Neural crest cell (in vitro differentiated cells): ENCODE measurements around the gene RSBN1L. TPM values are rescaled to one million over a fixed set of nuclear protein-coding genes. Genes with fewer than 3 reads are reported as not detected.

Experiments
- DNase-seq: peaks from one replicate; pipeline ENCODE4 v3.0.0; 2021; ENCODE audit warnings: low read depth, mixed read lengths, low spot score
- H3K27ac Mint-ChIP-seq: one replicate; pipeline ENCODE4 v1.8.0; 2021; ENCODE audit warnings: mild to moderate bottlenecking, mixed read lengths; ENCODE audit not compliant: unreplicated experiment
- H3K27me3 Mint-ChIP-seq: 2 replicates; pipeline ENCODE4 v1.8.0; 2021; ENCODE audit warnings: low read depth, mild to moderate bottlenecking, mixed read lengths
- H3K36me3 Mint-ChIP-seq: 2 replicates; pipeline ENCODE4 v1.8.0; 2021; ENCODE audit warnings: low read depth, mild to moderate bottlenecking, mixed read lengths
- H3K4me1 Mint-ChIP-seq: 2 replicates; pipeline ENCODE4 v1.8.0; 2021; ENCODE audit warnings: mixed read lengths
- H3K4me3 Mint-ChIP-seq: one replicate; pipeline ENCODE4 v1.8.0; 2021; ENCODE audit warnings: mild to moderate bottlenecking, mixed read lengths
- H3K9me3 Mint-ChIP-seq: 2 replicates; pipeline ENCODE4 v1.8.0; 2021; ENCODE audit warnings: mixed read lengths
- CTCF ChIP-seq: fragments of 200-600 bp; sonication (generic); conservative IDR thresholded peaks from 2 replicates; pipeline ENCODE4 v1.5.0; 2021; ENCODE audit warnings: antibody characterized with exemption, mild to moderate bottlenecking
- total RNA-seq: library from RNA; stranded (reverse); gene quantifications from 2 replicates; pipeline ENCODE4 v1.2.1, GENCODE V29; 2021

Gene RSBN1L
- total RNA-seq, 1 donor from 2014 or later, result 23.6 TPM

GRCh38 chr7:77747178-77747577 is 50.9 kb downstream of the RSBN1L start:
- DNase-seq, result no peak
- Mint-ChIP-seq H3K4me3 (no peak overlapping the region), H3K27me3 (no peaks in the 10 kb centered on the region), H3K4me1 (no peaks in the 10 kb centered on the region), H3K9me3 (peaks cover 2% of the 10 kb centered on the region), H3K36me3 (peaks cover 11% of the 10 kb centered on the region), H3K27ac (no peak overlapping the region)
- no peak for TF ChIP-seq CTCF

- Mint-ChIP-seq H3K4me1 (no peaks in the 10 kb centered on the region), H3K36me3 (peaks cover 11% of the 10 kb centered on the region), H3K27me3 (no peaks in the 10 kb centered on the region), H3K27ac (no peak overlapping the region), H3K9me3 (peaks cover 2% of the 10 kb centered on the region), H3K4me3 (no peak overlapping the region)
- DNase-seq, result no peak
- TF ChIP-seq CTCF, result no peak
Measured at GRCh38 chr7:77747718-77748117, 51.5 kb downstream of the RSBN1L start.

- Mint-ChIP-seq H3K27me3 (no peaks in the 10 kb centered on the region), H3K27ac (peak overlapping the region; percentile 54), H3K36me3 (peaks cover 7% of the 10 kb centered on the region), H3K9me3 (no peaks in the 10 kb centered on the region), H3K4me1 (no peaks in the 10 kb centered on the region), H3K4me3 (no peak overlapping the region)
- no peak for TF ChIP-seq CTCF
- DNase-seq, result no peak
Measured at GRCh38 chr7:77752016-77752415, 55.8 kb downstream of the RSBN1L start.

GRCh38 chr7:77753173-77753572 is 56.9 kb downstream of the RSBN1L start:
- no peaks in the 10 kb centered on the region for H3K27me3 Mint-ChIP-seq
- H3K27ac Mint-ChIP-seq, result no peak overlapping the region
- H3K9me3 Mint-ChIP-seq, result no peaks in the 10 kb centered on the region
- TF ChIP-seq CTCF, result no peak
- H3K4me3 Mint-ChIP-seq, result no peak overlapping the region
- DNase-seq, result no peak
- H3K36me3 Mint-ChIP-seq, result peaks cover 7% of the 10 kb centered on the region
- no peaks in the 10 kb centered on the region for H3K4me1 Mint-ChIP-seq

GRCh38 chr7:77757589-77757988 is 61.3 kb downstream of the RSBN1L start:
- H3K27ac Mint-ChIP-seq, result peak overlapping the region; percentile 75
- no peak for DNase-seq
- no peak overlapping the region for H3K4me3 Mint-ChIP-seq
- no peak for TF ChIP-seq CTCF
- no peaks in the 10 kb centered on the region for H3K27me3 Mint-ChIP-seq
- H3K9me3 Mint-ChIP-seq, result no peaks in the 10 kb centered on the region
- H3K4me1 Mint-ChIP-seq, result no peaks in the 10 kb centered on the region
- no peaks in the 10 kb centered on the region for H3K36me3 Mint-ChIP-seq
